ENCODE results near the gene RECQL5. TPM values are rescaled to one million over a fixed set of nuclear protein-coding genes. Genes with fewer than 3 reads are reported as not detected.

Gene RECQL5
- total RNA-seq, 1 experiment from 2014 or later: 40.0 TPM

GRCh38 chr17:75645501-75645888 is 21.5 kb downstream of the RECQL5 start:
- Histone ChIP-seq H2BK12ac (ENCODE audit: insufficient read length, low read depth, low read length) (no peak overlapping the region), H2BK120ac (ENCODE audit: low read depth, low read length, poor library complexity, severe bottlenecking) (no peak overlapping the region), H2BK5ac (ENCODE audit: insufficient read length, low read length) (no peak overlapping the region), H3K23ac (ENCODE audit: insufficient read length, low read depth, low read length) (no peak overlapping the region), H3K27ac (ENCODE audit: insufficient read length, low read depth, low read length) (no peak overlapping the region), H3K79me2 (ENCODE audit: insufficient read depth, low read length) (no peaks in the 10 kb centered on the region), H2AK5ac (ENCODE audit: insufficient read length, low read length) (no peak overlapping the region), H3K4me1 (ENCODE audit: insufficient read depth, low read length) (peaks cover 7% of the 10 kb centered on the region; the same call in 1 of the 2 replicates), H3T11ph (ENCODE audit: low read length) (no peak overlapping the region), H2AFZ (ENCODE audit: low read length) (no peak overlapping the region), H2BK15ac (ENCODE audit: low read depth, low read length) (no peak overlapping the region), H4K8ac (replicated peaks; ENCODE audit: insufficient read length, low read depth, low read length) (no peak overlapping the region), H4K20me1 (ENCODE audit: control insufficient read depth, insufficient read depth, insufficient read length) (no peaks in the 10 kb centered on the region), H3K4ac (ENCODE audit: low read depth, low read length) (no peak overlapping the region), H3K4me2 (ENCODE audit: insufficient read depth, insufficient read length, low read length) (no peak overlapping the region), H4K91ac (ENCODE audit: insufficient read length, low read depth, low read length) (no peak overlapping the region), H3K79me1 (ENCODE audit: insufficient read depth, low read depth, low read length, poor library complexity, severe bottlenecking) (no peaks in the 10 kb centered on the region), H3K56ac (ENCODE audit: insufficient read length, low read depth, low read length) (no peak overlapping the region), H3K9ac (ENCODE audit: extremely low read depth, insufficient read length, low read length) (no peak overlapping the region), H3K9me3 (ENCODE audit: control insufficient read depth, low read depth, low read length) (no peaks in the 10 kb centered on the region), H2BK20ac (ENCODE audit: low read depth, low read length, poor library complexity, severe bottlenecking) (no peak overlapping the region), H3K14ac (ENCODE audit: insufficient read depth, low read length) (no peak overlapping the region), H3K23me2 (ENCODE audit: insufficient read length, low read depth, low read length, poor library complexity, severe bottlenecking) (no peaks in the 10 kb centered on the region), H3K18ac (ENCODE audit: insufficient read length, low read depth, low read length) (no peak overlapping the region), H4K5ac (ENCODE audit: insufficient read length, low read depth, low read length) (no peak overlapping the region), H3K27me3 (ENCODE audit: insufficient read depth, low read length) (no peaks in the 10 kb centered on the region)
- no peaks in the 10 kb centered on the region for H3K27me3 Mint-ChIP-seq (ENCODE audit: low read depth)
- no peak overlapping the region for H3K4me3 Mint-ChIP-seq
- peaks cover 29 to 34% of the 10 kb centered on the region in 2 experiments for H3K4me1 Mint-ChIP-seq
- peak; percentile 47 for DNase-seq
- H3K27ac Mint-ChIP-seq: peak overlapping the region in 2 of 3 experiments; percentile 62 to 83; a peak in 3 of 7 replicates
- WGBS (ENCODE audit: extremely low coverage, insufficient read length, low lambda C conversion rate): no CpG with 5 or more reads among the region's 7 CpGs
- H3K9me3 Mint-ChIP-seq: no peaks in the 10 kb centered on the region
- peaks cover 15 to 22% (median 21%) of the 10 kb centered on the region in 3 experiments; a peak in 6 of 7 replicates for H3K36me3 Mint-ChIP-seq (ENCODE audit: insufficient read depth in 1 of 3, low read depth in 3 of 3)
- no peak for TF ChIP-seq CTCF (conservative IDR thresholded peaks at IDR 0.05)

Measured in H9 (cell line).